C4-2B (cell line): ENCODE data around the gene ZBTB16.

Experiments used
- H3K27ac ChIP-seq: fragments of 450-650 bp; 2 replicates; pipeline ENCODE4 v1.5.1; 2017
- CTCF ChIP-seq: fragments of 450-650 bp; conservative IDR thresholded peaks from 2 replicates; pipeline ENCODE4 v1.5.1; 2017; ENCODE audit warnings: mild to moderate bottlenecking
- ZFX ChIP-seq: fragments of 450-650 bp; IDR thresholded peaks from 2 replicates; pipeline ENCODE4 v1.6.1; 2017

The ZBTB16 gene

GRCh38 chr11:114173843-114174242 lies 114.3 kb downstream of the ZBTB16 start:
- peak overlapping the region; percentile 97 for H3K27ac ChIP-seq
- no peak for TF ChIP-seq ZFX
- TF ChIP-seq CTCF: no peak

- TF ChIP-seq CTCF (no peak), ZFX (no peak)
- H3K27ac ChIP-seq: peak overlapping the region; percentile 97
Measured at GRCh38 chr11:114174712-114175495, 115.4 kb downstream of the ZBTB16 start.

GRCh38 chr11:114175706-114176105 lies 116.2 kb downstream of the ZBTB16 start:
- peak overlapping the region; percentile 97 for H3K27ac ChIP-seq
- TF ChIP-seq ZFX: no peak
- no peak for TF ChIP-seq CTCF

- H3K27ac ChIP-seq: peak overlapping the region; percentile 97
- TF ChIP-seq ZFX (no peak), CTCF (no peak)
Measured at GRCh38 chr11:114176321-114176720, 116.8 kb downstream of the ZBTB16 start.

GRCh38 chr11:114178656-114179055 lies 119.1 kb downstream of the ZBTB16 start:
- H3K27ac ChIP-seq: peak overlapping the region; percentile 97
- TF ChIP-seq CTCF (no peak), ZFX (no peak)

GRCh38 chr11:114179234-114179941 lies 119.9 kb downstream of the ZBTB16 start:
- H3K27ac ChIP-seq: peak overlapping the region; percentile 100
- TF ChIP-seq ZFX (no peak), CTCF (no peak)
